ENCODE measurements around the gene WFIKKN2. TPM values are rescaled to one million over a fixed set of nuclear protein-coding genes. Genes with fewer than 3 reads are reported as not detected.
A peak's percentile ranks its signal among the peaks of the same experiment; 100 is the strongest.

The WFIKKN2 gene
- total and polyA plus RNA-seq, 2 experiments from 2014 or later = 0.34 TPM; not detected in 1

GRCh38 chr17:50792132-50792531, 43.3 kb upstream of the WFIKKN2 start:
- TF ChIP-seq, protein P1, sequence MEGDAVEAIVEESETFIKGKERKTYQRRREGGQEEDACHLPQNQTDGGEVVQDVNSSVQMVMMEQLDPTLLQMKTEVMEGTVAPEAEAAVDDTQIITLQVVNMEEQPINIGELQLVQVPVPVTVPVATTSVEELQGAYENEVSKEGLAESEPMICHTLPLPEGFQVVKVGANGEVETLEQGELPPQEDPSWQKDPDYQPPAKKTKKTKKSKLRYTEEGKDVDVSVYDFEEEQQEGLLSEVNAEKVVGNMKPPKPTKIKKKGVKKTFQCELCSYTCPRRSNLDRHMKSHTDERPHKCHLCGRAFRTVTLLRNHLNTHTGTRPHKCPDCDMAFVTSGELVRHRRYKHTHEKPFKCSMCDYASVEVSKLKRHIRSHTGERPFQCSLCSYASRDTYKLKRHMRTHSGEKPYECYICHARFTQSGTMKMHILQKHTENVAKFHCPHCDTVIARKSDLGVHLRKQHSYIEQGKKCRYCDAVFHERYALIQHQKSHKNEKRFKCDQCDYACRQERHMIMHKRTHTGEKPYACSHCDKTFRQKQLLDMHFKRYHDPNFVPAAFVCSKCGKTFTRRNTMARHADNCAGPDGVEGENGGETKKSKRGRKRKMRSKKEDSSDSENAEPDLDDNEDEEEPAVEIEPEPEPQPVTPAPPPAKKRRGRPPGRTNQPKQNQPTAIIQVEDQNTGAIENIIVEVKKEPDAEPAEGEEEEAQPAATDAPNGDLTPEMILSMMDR (IDR thresholded peaks at IDR 0.05; ENCODE audit: low read depth, low read length) = no peak
- Histone ChIP-seq H3K4me1 (ENCODE audit: low read depth) (peaks cover 2% of the 10 kb centered on the region), H3K4me3 (no peak overlapping the region), H3K9me3 (ENCODE audit: low read depth) (no peaks in the 10 kb centered on the region), H3K27me3 (no peaks in the 10 kb centered on the region), H3K36me3 (no peaks in the 10 kb centered on the region), H3K27ac (no peak overlapping the region)
- no peak for DNase-seq (ENCODE audit: low read depth in 1 of 2, low spot score in 1 of 2)

DNA sequence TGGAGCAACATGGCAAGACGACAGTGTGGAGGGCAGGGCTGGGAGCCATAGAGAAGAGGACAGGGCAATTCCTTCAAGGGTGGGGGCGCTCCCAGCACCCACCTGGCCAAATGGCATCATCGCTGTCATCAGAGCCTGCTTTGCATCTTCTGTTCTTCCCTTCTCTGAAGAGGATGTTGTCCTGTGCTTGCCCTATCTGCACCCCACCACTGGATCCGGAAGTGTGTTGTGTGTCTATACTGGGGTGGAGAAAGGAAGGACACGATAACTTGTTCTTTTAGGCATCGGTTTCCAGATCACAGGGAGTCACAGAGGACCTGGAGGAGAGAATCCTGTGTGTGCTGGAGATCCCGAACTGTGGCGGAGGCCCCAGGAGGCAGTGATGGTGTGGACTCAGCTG, 42.4 kb upstream of the WFIKKN2 start:
- Histone ChIP-seq H3K9me3 (ENCODE audit: low read depth) (no peaks in the 10 kb centered on the region), H3K27ac (no peak overlapping the region), H3K4me3 (no peak overlapping the region), H3K27me3 (no peaks in the 10 kb centered on the region), H3K36me3 (no peaks in the 10 kb centered on the region), H3K4me1 (ENCODE audit: low read depth) (peaks cover 4% of the 10 kb centered on the region)
- no peak for DNase-seq (ENCODE audit: low read depth in 1 of 2, low spot score in 1 of 2)
- TF ChIP-seq, protein P1 (IDR thresholded peaks at IDR 0.05; ENCODE audit: low read depth, low read length) = no peak

- Histone ChIP-seq H3K4me1 (ENCODE audit: low read depth) (peaks cover 11% of the 10 kb centered on the region), H3K36me3 (no peaks in the 10 kb centered on the region), H3K27me3 (no peaks in the 10 kb centered on the region), H3K4me3 (no peak overlapping the region), H3K9me3 (ENCODE audit: low read depth) (no peaks in the 10 kb centered on the region), H3K27ac (no peak overlapping the region)
- no peak for DNase-seq (ENCODE audit: low read depth in 1 of 2, low spot score in 1 of 2)
- TF ChIP-seq, protein P1 (IDR thresholded peaks at IDR 0.05; ENCODE audit: low read depth, low read length) = no peak
Measured at GRCh38 chr17:50794361-50794760, 41.0 kb upstream of the WFIKKN2 start.

GRCh38 chr17:50797135-50797810, 38.1 kb upstream of the WFIKKN2 start:
- TF ChIP-seq, protein P1 (IDR thresholded peaks at IDR 0.05; ENCODE audit: low read depth, low read length) = no peak
- Histone ChIP-seq H3K4me3 (no peak overlapping the region), H3K9me3 (ENCODE audit: low read depth) (no peaks in the 10 kb centered on the region)

GRCh38 chr17:50798424-50799288, 36.7 kb upstream of the WFIKKN2 start:
- Histone ChIP-seq H3K27me3 (no peaks in the 10 kb centered on the region), H3K27ac (peak overlapping the region; percentile 69), H3K36me3 (no peaks in the 10 kb centered on the region), H3K9me3 (ENCODE audit: low read depth) (no peaks in the 10 kb centered on the region), H3K4me3 (no peak overlapping the region), H3K4me1 (ENCODE audit: low read depth) (peaks cover 28% of the 10 kb centered on the region)
- DNase-seq (ENCODE audit: low read depth in 1 of 2, low spot score in 1 of 2) = no peak
- TF ChIP-seq, protein P1 (IDR thresholded peaks at IDR 0.05; ENCODE audit: low read depth, low read length) = no peak

More at GRCh38 chr17:50797135-50797810, 38.1 kb upstream of the WFIKKN2 start:
- H3K27ac ChIP-seq = no peak overlapping the region
- H3K27me3 ChIP-seq = no peaks in the 10 kb centered on the region
- no peaks in the 10 kb centered on the region for H3K36me3 ChIP-seq
- peaks cover 26% of the 10 kb centered on the region for H3K4me1 ChIP-seq (ENCODE audit: low read depth)
- peak in 1 of 2 donors; percentile 22 for DNase-seq (ENCODE audit: low read depth in 1 of 2, low spot score in 1 of 2)

Measured in cardiac muscle cell (in vitro differentiated cells and primary cell).